ENCODE measurements around the gene VAV3. TPM values are rescaled to one million over a fixed set of nuclear protein-coding genes. Genes with fewer than 3 reads are reported as not detected.

The VAV3 gene
- polyA plus RNA-seq, 1 donor (not counting 4 experiments of a cell fraction or from before 2014, with no cell fraction given), result 19.6 TPM

GRCh38 chr1:107771377-107771776 is 193.6 kb downstream of the VAV3 start:
- Histone ChIP-seq H3K4me2 (ENCODE audit: control insufficient read depth, extremely low read depth, insufficient read depth, low read depth, low read length) (no peak overlapping the region), H2AFZ (ENCODE audit: control insufficient read depth, low read length) (no peak overlapping the region), H3K9me3 (ENCODE audit: control insufficient read depth, low read depth, low read length) (no peaks in the 10 kb centered on the region), H3K79me2 (ENCODE audit: control insufficient read depth, insufficient read depth, low read length) (no peaks in the 10 kb centered on the region), H3K9ac (ENCODE audit: control insufficient read depth, extremely low read depth, insufficient read depth, low read length) (no peak overlapping the region), H3K36me3 (ENCODE audit: control insufficient read depth in 2 of 2, extremely low read depth in 1 of 2, insufficient read depth in 2 of 2, low read length in 2 of 2) (no peaks in the 10 kb centered on the region), H3K27me3 (ENCODE audit: control insufficient read depth, extremely low read depth, insufficient read depth, low read length) (no peaks in the 10 kb centered on the region), H3K27ac (ENCODE audit: control insufficient read depth, insufficient read depth, low read length) (no peak overlapping the region), H4K20me1 (ENCODE audit: control insufficient read depth, extremely low read depth, insufficient read depth, low read length) (no peaks in the 10 kb centered on the region), H3K9me1 (ENCODE audit: control insufficient read depth, extremely low read depth, insufficient read depth, low read length) (no peaks in the 10 kb centered on the region), H3K4me3 (ENCODE audit: control insufficient read depth in 2 of 3, extremely low read depth in 1 of 3, insufficient read depth in 2 of 3, low read depth in 1 of 3, low read length in 3 of 3) (no peak overlapping the region), H3K4me1 (ENCODE audit: control insufficient read depth, extremely low read depth, insufficient read depth, low read length) (no peaks in the 10 kb centered on the region)
- TF ChIP-seq CTCF (optimal IDR thresholded peaks at IDR 0.05 in 1 of 3, IDR thresholded peaks at IDR 0.05 in 1 of 3, conservative IDR thresholded peaks at IDR 0.05 in 1 of 3; ENCODE audit: extremely low read depth in 1 of 3, insufficient read depth in 2 of 3, low read length in 3 of 3), result no peak
- TF ChIP-seq EZH2 (IDR thresholded peaks at IDR 0.05; ENCODE audit: low read length), result no peak
- dilution Hi-C loops (cut with MboI; ENCODE audit: extremely low pct_ligation_motif_present, low sequenced_read_pairs), result no loop called here
- no peak for DNase-seq (ENCODE audit: low read depth, low spot score)
- FAIRE-seq, result no peak

DNA sequence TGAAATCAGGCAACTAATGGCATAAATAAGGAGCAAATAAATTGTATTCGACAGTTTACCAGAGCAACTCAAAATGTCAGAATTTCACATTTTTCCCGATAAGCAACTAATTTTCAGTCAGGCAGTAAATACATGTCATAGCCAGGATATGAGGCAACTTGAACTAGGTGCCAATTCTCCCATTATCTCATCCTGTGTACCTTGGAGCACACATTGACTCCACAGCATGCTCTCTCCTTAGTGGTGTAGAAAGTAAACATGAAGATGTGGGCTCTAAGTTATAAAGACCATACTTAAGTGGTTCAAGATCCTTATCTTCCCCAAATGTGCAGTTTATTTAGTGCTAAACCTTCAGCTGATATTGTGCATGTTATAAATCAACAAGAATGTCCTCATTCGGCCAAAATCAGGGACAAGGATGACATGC is 197.8 kb downstream of the VAV3 start:
- H3K4me3 ChIP-seq (ENCODE audit: control insufficient read depth in 2 of 3, extremely low read depth in 1 of 3, insufficient read depth in 2 of 3, low read depth in 1 of 3, low read length in 3 of 3), result no peak overlapping the region
- dilution Hi-C loops (cut with MboI; ENCODE audit: extremely low pct_ligation_motif_present, low sequenced_read_pairs), result no loop called here
- H3K36me3 ChIP-seq (ENCODE audit: control insufficient read depth in 2 of 2, extremely low read depth in 1 of 2, insufficient read depth in 2 of 2, low read length in 2 of 2), result no peaks in the 10 kb centered on the region
- H3K9ac ChIP-seq (ENCODE audit: control insufficient read depth, extremely low read depth, insufficient read depth, low read length), result no peak overlapping the region
- no peaks in the 10 kb centered on the region for H3K79me2 ChIP-seq (ENCODE audit: control insufficient read depth, insufficient read depth, low read length)
- H3K9me1 ChIP-seq (ENCODE audit: control insufficient read depth, extremely low read depth, insufficient read depth, low read length), result no peaks in the 10 kb centered on the region
- DNase-seq (ENCODE audit: low read depth, low spot score) (no peak), FAIRE-seq (no peak)
- no peaks in the 10 kb centered on the region for H4K20me1 ChIP-seq (ENCODE audit: control insufficient read depth, extremely low read depth, insufficient read depth, low read length)
- H3K27ac ChIP-seq (ENCODE audit: control insufficient read depth, insufficient read depth, low read length), result no peak overlapping the region
- TF ChIP-seq EZH2 (IDR thresholded peaks at IDR 0.05; ENCODE audit: low read length) (no peak), CTCF (optimal IDR thresholded peaks at IDR 0.05 in 1 of 3, IDR thresholded peaks at IDR 0.05 in 1 of 3, conservative IDR thresholded peaks at IDR 0.05 in 1 of 3; ENCODE audit: extremely low read depth in 1 of 3, insufficient read depth in 2 of 3, low read length in 3 of 3) (no peak)
- no peaks in the 10 kb centered on the region for H3K27me3 ChIP-seq (ENCODE audit: control insufficient read depth, extremely low read depth, insufficient read depth, low read length)
- no peaks in the 10 kb centered on the region for H3K4me1 ChIP-seq (ENCODE audit: control insufficient read depth, extremely low read depth, insufficient read depth, low read length)
- H2AFZ ChIP-seq (ENCODE audit: control insufficient read depth, low read length), result no peak overlapping the region
- no peaks in the 10 kb centered on the region for H3K9me3 ChIP-seq (ENCODE audit: control insufficient read depth, low read depth, low read length)
- no peak overlapping the region for H3K4me2 ChIP-seq (ENCODE audit: control insufficient read depth, extremely low read depth, insufficient read depth, low read depth, low read length)
